NCI-H1105 treated with DMSO at 0.1 percent for 48 hours (cell line): ENCODE results near the gene ROPN1L.
"Not testable (repeated sequence)": the region's sequence is repeated elsewhere in the genome, so short reads cannot be mapped to it uniquely, and the experiment has no call there.

ENCODE experiments used
- DNase-seq: peaks from one replicate; lab custom pipeline; 2025; lab: John Stamatoyannopoulos, UW

ROPN1L gene

GRCh38 chr5:10479154-10479721 lies 37.6 kb downstream of the ROPN1L start:
- peak; percentile 73 for DNase-seq

GRCh38 chr5:10480237-10480985 lies 38.7 kb downstream of the ROPN1L start:
- no peak for DNase-seq

GRCh38 chr5:10481241-10481935 lies 39.7 kb downstream of the ROPN1L start:
- no peak for DNase-seq

- DNase-seq = no peak
These were observed 41.3 kb downstream of the ROPN1L start for GRCh38 chr5:10482791-10483530.

GRCh38 chr5:10484774-10485141 lies 43.1 kb downstream of the ROPN1L start:
- no peak for DNase-seq

- no peak for DNase-seq
These were observed 43.6 kb downstream of the ROPN1L start for GRCh38 chr5:10485142-10485795.

GRCh38 chr5:10485897-10486296 lies 44.2 kb downstream of the ROPN1L start:
- no peak for DNase-seq

- no peak for DNase-seq
These were observed 45.0 kb downstream of the ROPN1L start for GRCh38 chr5:10486511-10487344.

GRCh38 chr5:10488144-10488543 lies 46.5 kb downstream of the ROPN1L start:
- DNase-seq = no peak

GRCh38 chr5:10489810-10490426 lies 48.2 kb downstream of the ROPN1L start:
- DNase-seq = no peak

- no peak for DNase-seq
These were observed 49.4 kb downstream of the ROPN1L start for GRCh38 chr5:10490927-10491672.

GRCh38 chr5:10491673-10492026 lies 50.0 kb downstream of the ROPN1L start:
- DNase-seq = no peak

- DNase-seq = no peak
These were observed 52.2 kb downstream of the ROPN1L start for GRCh38 chr5:10493884-10494283.

GRCh38 chr5:10494497-10494896 lies 52.8 kb downstream of the ROPN1L start:
- not testable (repeated sequence) for DNase-seq

- no peak for DNase-seq
These were observed 55.9 kb downstream of the ROPN1L start for GRCh38 chr5:10497554-10497953.

GRCh38 chr5:10498350-10498749 lies 56.7 kb downstream of the ROPN1L start:
- no peak for DNase-seq

- no peak for DNase-seq
These were observed 57.4 kb downstream of the ROPN1L start for GRCh38 chr5:10499066-10499465.

GRCh38 chr5:10499776-10500175 lies 58.1 kb downstream of the ROPN1L start:
- DNase-seq = no peak

GRCh38 chr5:10500669-10501068 lies 59.0 kb downstream of the ROPN1L start:
- DNase-seq = no peak

GRCh38 chr5:10501554-10502075 lies 59.9 kb downstream of the ROPN1L start:
- DNase-seq = no peak
